SHP77 treated with DMSO at 0.1 percent for 48 hours (cell line): ENCODE measurements around the gene SNX2.

Experiments
- DNase-seq: peaks from one replicate; lab custom pipeline; 2025; lab: John Stamatoyannopoulos, UW

Gene SNX2

DNA sequence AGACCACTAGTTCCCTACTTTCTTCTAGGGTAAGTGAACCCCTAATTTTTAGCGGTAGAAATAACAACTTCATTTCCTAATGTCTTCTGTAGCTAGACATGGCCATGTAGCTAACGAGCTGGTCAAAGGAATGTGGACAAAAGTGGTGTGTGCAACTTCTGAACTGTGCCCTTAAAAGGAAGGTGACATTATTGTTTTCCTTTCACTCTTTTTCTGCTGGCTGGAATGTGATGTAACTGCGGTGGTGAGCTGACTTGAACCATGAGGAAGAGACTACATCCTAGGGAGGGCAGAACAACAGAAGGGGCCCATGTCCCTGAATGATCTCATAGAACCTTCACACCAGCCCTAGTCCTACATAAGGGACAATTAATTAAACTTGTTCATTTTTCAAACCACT is 1.3 kb upstream of the SNX2 start:
- DNase-seq = no peak

DNA sequence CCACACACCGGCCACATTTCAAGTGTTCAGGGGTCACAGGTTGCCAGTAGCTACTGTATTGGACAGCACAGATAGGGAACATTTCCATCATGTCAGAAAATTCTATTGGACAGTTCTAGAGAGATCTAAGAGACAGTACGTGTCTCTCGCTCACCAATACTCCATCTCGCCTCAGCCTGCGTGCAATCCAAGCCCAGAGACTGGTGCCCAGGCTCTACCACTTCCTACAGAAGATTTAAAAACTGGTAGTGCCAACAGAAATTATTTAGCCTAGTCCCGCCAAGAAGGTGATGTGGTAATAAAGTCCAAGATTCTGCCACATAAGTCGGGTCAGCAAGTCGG is 390 bp upstream of the SNX2 start:
- peak; percentile 52 for DNase-seq

DNA sequence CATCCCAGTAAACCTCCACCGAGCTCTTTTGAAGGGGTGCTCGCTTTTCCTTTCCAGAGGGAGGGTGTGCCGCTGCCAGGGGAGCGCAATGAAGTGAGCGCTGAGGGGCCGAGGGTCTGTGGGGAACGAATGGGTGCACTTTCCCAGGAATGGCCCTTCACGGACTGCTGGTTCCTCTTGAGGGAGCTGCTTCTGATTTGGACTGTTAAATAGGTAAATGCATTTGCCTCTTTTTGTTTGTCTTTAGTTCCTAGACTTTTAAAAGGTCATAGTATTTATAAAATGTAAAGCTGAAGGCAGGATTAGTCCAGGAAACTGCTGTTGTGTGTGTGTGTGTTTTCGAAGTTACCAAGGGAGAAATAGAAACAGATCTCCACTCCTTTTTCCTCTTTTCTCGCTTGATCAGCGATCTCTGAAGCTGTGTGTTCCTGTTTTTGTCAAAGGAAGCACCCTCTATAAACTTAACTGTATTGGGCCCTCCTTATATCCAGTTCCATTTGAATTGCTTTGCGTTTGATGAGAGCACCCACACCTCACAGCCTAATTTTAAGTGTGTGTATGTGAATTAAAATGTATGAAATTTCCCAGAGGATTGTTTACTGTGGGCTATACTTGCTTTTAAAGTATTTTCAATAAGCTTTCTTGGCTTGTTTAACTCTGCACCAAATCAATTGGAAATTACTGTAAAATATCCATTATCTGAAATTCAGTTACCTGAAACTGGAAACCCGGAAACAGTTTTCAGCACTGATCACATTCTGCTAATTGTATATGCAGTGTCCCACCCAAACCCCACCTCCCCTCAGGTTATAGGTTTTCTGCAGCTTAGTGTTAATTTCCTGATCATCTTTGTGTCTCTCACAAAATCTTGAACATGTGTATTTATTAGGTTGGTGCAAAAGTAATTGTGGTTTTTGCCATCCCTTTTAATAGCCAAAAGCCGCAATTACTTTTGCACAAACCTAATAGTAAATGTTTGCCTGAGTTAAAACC is 966 bp downstream of the SNX2 start:
- DNase-seq = no peak

DNA sequence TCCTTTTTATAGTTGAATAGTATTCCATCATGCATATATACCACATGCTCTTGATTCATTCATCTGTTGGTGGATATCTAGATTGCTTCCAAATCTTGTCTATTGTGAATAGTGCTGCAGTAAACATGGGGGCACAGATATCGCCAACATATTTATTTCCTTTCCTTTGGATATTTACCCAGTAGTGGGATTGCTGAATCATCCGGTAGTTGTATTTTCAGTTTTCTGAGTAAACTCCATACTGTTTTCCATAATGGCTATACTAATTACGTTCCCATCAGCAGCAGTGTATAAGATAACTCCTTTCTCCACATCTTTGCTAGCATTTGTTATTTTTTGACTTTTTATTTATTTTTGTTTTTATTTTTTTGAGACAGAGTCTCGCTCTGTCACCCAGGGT is 3.3 kb downstream of the SNX2 start:
- no peak for DNase-seq

DNA sequence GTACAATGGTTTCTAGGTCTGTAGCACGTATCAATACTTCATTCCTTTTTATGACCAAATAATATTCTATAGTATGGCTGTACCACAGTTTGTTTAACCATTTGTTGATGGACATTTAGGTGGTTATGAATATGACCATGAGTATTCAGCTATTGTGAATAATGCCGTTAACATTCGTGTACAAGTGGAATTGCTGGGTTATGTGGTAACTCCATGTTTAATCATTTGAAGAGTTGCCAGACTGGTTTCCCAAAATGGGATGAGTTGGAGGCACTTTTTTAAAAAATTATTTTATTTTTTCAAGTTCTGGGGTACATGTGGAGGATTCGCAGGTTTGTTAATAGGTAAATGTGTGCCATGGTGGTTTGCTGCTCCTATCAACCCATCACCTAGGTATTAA is 4.6 kb downstream of the SNX2 start:
- no peak for DNase-seq

DNA sequence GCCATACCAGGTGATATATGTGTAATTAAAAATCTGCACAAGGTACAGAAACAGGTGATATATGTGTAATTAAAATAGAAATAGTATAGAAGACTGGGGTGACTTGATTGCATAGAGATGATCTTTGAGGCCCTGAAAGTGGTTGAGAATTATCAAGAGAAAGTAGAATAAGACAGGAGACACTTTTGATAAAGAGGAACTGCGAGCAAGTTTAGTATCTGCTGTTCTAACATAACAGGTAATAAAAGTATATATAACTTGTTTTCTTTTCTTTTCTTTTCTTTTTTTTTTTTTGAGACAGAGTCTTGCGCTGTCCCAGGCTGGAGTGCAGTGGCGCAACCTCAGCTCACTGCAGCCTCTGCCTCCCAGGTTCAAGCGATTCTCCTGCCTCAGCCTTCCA is 5.4 kb downstream of the SNX2 start:
- no peak for DNase-seq

DNA sequence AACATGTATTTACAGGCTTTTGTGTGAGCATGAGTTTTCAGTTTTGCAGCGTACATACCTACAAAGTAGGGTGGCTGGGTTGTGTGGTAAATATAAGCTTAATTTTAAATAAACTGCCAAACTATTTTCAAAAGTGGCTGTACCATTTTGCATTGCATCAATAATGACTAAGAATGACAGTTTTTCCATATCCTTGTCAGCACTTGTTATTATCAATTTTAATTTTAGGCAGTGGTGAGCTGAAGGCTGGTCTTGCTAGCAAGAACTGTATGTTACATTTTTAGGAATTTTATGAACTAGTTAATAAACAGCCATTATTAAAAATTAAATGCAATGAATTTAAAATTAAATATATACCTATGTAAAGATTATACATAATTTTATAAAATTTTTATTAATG is 6.6 kb downstream of the SNX2 start:
- DNase-seq = no peak

DNA sequence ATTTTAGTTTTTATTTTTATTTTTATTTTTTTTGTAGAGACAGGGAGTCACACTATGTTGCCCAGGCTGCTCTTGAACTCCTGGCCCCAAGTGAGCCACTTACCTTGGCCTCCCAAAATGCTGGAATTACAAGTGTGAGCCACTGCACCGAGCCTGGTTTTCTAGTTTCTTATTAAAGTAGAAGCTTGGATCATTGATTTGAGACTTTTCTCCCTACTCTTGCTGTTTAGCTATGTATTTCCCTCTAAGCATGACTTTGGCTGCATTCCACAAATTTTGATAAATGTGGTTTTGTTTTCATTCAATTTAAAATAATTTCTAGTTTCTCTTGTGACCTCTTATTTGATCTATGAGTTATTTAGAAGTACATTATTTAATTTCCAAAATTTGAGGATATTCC is 10.4 kb downstream of the SNX2 start:
- DNase-seq = no peak

DNA sequence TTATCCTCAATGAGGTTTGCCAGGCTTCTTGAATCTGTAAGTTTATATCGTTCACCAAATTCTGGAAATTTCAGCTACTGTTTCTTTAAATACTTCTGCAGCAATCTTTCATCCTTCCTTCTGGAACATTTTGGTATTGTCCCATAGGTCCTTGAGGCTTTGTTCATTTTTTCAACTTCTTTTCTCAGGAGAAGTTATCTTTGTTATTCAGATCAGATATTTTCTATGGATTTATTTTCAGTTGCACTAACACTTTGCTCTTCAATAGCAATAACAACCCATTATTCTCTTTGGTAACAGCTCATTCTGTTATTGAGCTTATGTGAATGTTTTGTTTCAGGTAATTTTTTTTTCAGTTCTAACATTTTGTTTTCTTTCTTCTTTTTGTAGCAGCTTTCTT is 13.5 kb downstream of the SNX2 start:
- no peak for DNase-seq

DNA sequence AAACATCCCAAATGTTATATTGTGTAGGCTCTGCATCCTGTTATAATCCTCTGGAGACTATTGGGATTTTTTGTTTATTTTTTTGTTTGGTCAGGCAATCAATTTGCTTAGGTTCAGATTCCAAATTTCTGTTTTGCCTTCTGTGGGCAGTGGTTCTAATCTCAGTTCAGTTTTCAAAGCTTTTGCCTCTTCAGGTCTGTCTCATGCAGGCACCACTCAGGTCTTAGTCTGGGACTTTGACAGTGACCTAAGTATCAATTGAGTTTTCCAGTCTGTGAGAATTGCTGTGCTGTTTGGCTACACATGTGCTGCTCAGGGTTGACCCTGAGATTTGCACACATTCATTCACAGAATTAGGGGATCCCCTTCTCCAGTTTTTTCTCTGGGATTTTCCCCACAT is 14.1 kb downstream of the SNX2 start:
- no peak for DNase-seq

DNA sequence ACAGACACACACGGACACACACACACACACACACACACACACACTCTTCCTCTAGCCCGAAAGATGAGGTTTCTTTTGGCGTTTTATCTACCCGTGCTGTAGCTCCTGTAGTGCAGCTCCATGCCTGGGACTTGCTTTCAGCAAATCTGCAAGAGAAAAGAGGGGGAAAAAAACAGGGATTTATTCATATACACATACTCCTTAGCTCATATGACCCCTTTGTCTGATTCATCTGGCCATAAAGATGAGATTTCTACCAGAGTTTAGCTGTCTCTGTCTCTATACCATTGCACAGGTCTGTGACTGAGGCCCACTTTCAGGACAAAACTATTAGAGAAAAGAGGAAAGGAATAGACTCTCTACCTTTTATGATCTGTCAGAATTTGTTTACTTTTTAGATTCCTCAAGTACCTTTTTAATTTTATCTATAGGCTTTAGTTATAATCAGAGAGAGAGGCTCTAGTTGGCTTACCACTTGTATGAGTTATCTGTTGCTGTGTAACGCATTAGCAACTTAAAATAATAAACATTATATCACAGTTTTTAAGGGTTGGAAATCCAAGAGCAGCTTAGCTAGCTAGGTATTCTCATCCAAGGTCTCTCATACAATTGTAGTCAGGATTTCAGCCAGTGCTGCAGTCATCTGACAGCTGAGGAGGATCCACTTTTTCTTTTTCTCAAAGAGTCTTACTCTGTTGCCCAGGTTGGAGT is 14.7 kb downstream of the SNX2 start:
- no peak for DNase-seq

DNA sequence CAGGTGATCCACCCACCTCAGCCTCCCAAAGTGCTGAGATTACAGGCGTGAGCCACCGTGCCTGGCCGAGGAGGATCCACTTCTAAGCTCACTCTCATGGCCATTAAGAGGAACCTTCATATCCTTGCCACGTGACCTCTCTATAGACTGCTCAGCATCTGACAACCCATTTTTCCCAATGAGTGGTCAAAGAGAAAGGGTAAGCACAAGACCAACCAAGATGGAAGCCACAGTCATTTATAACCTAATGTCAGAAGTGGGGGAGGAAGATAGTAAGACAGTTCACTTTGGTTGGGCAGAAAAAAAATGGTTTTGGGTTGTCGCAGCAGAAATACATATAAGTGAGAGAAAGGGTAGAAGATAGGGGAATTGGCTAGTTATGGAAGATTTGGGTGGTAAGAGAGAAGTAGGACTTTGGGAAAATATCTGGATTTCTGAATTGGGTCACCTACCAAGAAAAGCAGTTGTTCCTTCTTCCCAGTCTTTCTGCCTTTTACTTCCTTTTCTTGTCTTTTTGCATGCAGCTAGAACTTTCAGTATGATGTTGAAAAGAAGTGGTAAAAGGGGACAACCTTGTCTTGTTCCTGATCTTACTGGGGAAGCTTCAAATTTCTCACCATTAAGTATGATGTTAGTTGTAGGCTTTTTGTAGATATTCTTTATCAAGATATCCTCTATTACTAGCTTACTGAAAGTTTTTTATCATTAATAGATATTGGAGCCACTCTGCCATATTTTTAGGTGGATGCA is 15.6 kb downstream of the SNX2 start:
- no peak for DNase-seq

DNA sequence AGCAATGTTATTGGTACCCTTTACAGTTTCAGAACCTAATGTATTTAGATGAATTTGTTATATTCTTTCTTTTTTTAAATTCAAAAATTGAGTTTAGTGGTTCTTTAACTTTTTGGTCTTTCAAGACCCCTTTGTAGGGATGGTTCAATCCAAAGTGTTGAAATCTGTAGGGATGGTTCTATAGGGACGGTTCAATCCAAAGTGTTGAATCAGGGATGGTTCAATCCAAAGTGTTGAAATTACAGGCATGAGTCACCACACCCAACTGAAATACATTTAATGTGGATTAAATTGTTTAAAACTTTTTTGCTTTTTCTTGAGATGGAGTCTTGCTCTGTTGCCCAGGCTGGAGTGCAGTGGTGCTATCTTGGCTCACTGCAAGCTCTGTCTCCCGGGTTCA is 30.6 kb downstream of the SNX2 start:
- no peak for DNase-seq

DNA sequence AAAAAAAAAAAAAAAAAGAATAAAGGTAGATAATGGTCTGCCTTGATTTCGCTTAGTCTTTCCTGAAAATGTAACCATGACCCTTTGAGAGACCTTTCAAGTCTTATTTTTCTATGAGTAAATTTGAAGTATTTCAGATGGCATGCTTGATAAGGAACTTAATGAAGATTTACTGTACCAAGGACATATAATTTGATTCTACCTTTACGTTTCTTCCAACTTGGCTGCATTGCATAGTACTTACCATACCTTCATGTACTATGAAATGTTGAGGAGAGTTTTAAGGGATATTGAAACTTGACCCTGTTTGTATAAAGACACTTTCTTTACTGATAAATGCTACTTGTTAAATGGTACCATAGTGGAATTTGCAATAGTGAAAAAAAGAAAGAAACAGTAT is 35.5 kb downstream of the SNX2 start:
- DNase-seq = no peak

DNA sequence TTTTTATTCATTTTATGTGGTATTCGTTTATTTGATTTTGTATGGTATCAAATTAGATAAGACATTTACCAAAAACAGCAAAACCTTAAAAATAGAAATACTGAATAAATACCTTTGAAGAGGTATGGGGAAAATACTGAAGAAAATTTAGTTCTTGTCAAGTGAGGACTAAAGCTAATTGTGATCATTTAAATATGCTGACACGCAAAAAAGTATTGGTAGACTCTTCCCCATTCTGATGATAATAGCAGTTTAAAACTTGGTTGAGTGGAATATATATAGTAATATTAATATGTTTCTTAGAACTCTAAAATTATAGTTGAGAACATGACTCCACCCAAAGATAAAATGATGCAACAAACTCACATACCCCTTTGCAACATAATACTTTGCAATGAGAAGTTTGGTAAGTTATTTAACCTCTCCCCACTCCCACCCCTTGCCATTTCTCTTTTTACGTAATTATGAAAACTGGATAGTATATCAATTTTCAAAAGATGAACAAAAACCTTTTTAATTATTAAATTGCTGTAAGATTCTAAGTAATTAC is 40.4 kb downstream of the SNX2 start:
- no peak for DNase-seq

DNA sequence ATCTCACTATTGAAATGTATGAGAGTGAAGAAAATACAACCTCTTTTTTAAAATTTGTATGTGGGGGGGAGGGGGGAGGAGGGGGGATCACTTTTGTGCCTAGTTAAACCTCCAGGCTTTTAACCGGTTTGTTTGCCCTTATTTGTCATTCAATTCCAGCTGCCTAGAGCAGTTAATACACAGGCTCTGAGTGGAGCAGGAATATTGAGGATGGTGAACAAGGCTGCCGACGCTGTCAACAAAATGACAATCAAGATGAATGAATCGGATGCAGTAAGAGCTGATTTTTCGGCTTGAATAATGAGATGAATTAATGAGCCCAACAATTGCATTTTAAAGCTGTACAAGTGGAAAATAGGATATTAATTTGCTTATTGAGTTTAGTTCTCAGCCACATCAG is 41.9 kb downstream of the SNX2 start:
- no peak for DNase-seq

DNA sequence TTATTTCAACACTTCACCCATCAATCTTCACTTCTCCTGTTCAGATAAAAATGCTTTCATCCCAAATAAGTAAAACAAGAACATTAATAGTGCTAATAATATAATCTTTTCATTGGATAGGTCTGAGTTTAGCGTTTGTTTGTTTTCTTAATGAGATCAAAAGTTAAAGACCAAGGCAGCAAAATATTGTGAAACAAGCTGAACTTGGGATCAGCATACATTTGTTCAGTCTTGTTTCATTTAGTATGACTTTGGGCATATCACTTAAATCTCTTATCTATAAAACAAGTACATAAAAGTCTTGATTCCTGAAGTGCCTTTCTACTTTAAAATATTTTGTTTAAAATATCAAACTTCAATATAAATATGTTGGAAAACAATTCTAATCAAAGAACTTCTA is 57.1 kb downstream of the SNX2 start:
- no peak for DNase-seq

DNA sequence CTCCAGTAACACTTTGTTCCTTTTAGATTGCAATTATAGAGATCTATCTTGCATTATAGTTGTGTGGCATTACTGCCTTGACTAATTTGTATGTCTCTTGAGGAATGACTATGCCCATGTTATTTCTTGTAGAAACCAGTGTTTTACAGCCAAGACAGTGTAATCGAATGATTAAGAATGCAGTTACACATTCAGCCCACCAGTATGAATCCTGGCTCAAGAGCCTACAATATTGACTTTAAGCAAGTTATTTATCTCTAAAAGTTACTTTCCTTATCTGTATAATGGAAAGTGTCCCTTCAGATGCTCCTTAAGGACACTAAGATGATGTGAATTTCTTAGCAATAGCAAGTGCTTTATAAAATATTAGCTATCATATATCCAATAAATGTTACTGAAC is 60.8 kb downstream of the SNX2 start:
- no peak for DNase-seq

DNA sequence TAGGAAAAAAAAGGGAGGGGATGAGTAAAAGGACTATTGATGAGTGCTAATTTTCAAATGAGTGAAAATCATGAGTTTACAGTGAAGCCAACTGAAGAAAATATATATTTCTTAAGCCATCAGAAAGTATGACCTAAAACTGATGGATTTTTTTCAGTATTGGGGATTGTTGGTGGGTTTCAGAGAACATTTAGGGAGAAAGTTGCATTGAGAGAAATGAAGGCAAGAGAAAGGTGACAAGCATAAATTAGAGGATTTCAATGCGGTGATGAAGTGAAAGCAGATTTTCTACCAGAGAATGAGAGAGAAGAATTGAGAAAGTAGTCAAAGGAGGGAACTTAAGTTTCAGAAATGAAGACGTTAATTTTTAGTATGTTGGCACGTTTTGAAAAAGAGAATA is 62.1 kb downstream of the SNX2 start:
- DNase-seq = no peak

DNA sequence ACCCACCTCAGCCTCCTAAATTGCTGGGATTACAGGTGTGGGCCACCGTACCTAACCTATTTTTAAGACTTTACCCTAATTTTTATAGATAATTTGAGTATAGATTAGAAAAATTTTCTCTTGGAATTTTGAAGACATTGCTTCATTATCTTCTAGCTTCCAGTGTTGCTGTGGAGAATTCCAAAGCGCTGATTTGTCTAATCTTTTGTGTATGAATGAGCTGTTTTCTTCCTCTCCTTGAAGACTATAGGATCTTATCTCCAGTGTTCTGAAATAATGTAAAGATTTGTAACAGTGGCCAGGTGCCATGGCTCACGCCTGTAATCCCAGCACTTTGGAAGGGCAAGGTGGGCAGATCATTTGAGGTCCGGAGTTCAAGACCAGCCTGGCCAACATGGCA is 64.9 kb downstream of the SNX2 start:
- DNase-seq = no peak

DNA sequence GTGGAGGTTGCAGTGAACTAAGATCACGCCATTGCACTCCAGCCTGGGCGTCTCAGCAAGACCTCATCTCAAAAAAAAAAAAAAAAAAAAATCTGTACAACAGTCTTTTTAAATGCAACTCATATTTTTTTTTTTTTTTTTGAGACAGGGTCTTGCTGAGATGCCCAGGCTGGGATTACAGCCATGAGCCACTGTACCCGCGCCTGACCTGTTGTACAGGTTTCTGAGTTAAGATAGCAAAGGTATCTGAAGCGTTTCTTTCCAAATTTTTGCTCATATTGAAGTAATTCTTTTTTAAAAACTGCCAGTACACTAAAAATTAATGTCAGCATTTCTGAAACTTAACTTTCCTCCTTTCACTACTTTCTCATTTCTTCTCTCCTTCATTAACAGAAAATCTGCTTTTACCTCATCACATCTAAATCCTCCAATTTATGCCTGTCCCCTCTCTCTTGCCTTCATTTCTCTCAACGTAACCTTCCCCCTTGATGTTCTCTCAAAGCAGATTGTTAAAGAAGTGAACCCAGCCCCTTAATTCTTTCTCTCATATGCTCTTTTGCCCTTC is 67.2 kb downstream of the SNX2 start:
- no peak for DNase-seq
